ENCODE measurements around the gene SLAMF9.

GRCh38 chr1:159980076-159980475, 26.0 kb upstream of the SLAMF9 start:
- no peak for TF ChIP-seq JUN (IDR thresholded peaks at IDR 0.05; ENCODE audit: low read depth, low read length)
- TF ChIP-seq, protein P1, sequence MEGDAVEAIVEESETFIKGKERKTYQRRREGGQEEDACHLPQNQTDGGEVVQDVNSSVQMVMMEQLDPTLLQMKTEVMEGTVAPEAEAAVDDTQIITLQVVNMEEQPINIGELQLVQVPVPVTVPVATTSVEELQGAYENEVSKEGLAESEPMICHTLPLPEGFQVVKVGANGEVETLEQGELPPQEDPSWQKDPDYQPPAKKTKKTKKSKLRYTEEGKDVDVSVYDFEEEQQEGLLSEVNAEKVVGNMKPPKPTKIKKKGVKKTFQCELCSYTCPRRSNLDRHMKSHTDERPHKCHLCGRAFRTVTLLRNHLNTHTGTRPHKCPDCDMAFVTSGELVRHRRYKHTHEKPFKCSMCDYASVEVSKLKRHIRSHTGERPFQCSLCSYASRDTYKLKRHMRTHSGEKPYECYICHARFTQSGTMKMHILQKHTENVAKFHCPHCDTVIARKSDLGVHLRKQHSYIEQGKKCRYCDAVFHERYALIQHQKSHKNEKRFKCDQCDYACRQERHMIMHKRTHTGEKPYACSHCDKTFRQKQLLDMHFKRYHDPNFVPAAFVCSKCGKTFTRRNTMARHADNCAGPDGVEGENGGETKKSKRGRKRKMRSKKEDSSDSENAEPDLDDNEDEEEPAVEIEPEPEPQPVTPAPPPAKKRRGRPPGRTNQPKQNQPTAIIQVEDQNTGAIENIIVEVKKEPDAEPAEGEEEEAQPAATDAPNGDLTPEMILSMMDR (IDR thresholded peaks at IDR 0.05; ENCODE audit: control extremely low read depth in 1 of 3, insufficient read depth in 1 of 3, low read depth in 1 of 3, low read length in 3 of 3), result no peak
- no peak for TF ChIP-seq BCL11A (IDR thresholded peaks at IDR 0.05; ENCODE audit: low read depth in 2 of 2, low read length in 2 of 2)
- TF ChIP-seq TAF1 (IDR thresholded peaks at IDR 0.05; ENCODE audit: low read depth, low read length), result no peak
- no peak for TF ChIP-seq SP1 (IDR thresholded peaks at IDR 0.05; ENCODE audit: low read depth, low read length)
- TF ChIP-seq POLR2AphosphoS5 (IDR thresholded peaks at IDR 0.05; ENCODE audit: low read depth, low read length), result no peak
- TF ChIP-seq SAP30 (IDR thresholded peaks at IDR 0.05; ENCODE audit: insufficient read depth, insufficient replicate concordance, low read length), result no peak
- no peak for TF ChIP-seq POLR2A (IDR thresholded peaks at IDR 0.05; ENCODE audit: control extremely low read depth in 1 of 2, low read depth in 2 of 2, low read length in 2 of 2)

All from H1 (cell line).